ENCODE results near the gene RAB11FIP4.

Gene RAB11FIP4

GRCh38 chr17:31488264-31488981 is 96.9 kb downstream of the RAB11FIP4 start:
- no peak for FAIRE-seq

GRCh38 chr17:31488982-31489294 is 97.5 kb downstream of the RAB11FIP4 start:
- no peak for FAIRE-seq

GRCh38 chr17:31489295-31490018 is 98.0 kb downstream of the RAB11FIP4 start:
- no peak for FAIRE-seq

GRCh38 chr17:31490019-31490650 is 98.7 kb downstream of the RAB11FIP4 start:
- FAIRE-seq: no peak

GRCh38 chr17:31490671-31491375 is 99.3 kb downstream of the RAB11FIP4 start:
- FAIRE-seq: no peak

GRCh38 chr17:31491376-31492131 is 100.1 kb downstream of the RAB11FIP4 start:
- no peak for FAIRE-seq

GRCh38 chr17:31492206-31492605 is 100.7 kb downstream of the RAB11FIP4 start:
- FAIRE-seq: no peak

GRCh38 chr17:31492880-31493655 is 101.6 kb downstream of the RAB11FIP4 start:
- no peak for FAIRE-seq

- FAIRE-seq: no peak
Observed at GRCh38 chr17:31493656-31494155, 102.2 kb downstream of the RAB11FIP4 start.

- no peak for FAIRE-seq
Observed at GRCh38 chr17:31494259-31495021, 103.0 kb downstream of the RAB11FIP4 start.

- FAIRE-seq: no peak
Observed at GRCh38 chr17:31495022-31495885, 103.8 kb downstream of the RAB11FIP4 start.

GRCh38 chr17:31496097-31496496 is 104.6 kb downstream of the RAB11FIP4 start:
- FAIRE-seq: no peak

- no peak for FAIRE-seq
Observed at GRCh38 chr17:31496601-31497000, 105.1 kb downstream of the RAB11FIP4 start.

- no peak for FAIRE-seq
Observed at GRCh38 chr17:31497431-31497830, 106.0 kb downstream of the RAB11FIP4 start.

GRCh38 chr17:31497994-31498826 is 106.7 kb downstream of the RAB11FIP4 start:
- no peak for FAIRE-seq

- FAIRE-seq: no peak
Observed at GRCh38 chr17:31499771-31500554, 108.5 kb downstream of the RAB11FIP4 start.

GRCh38 chr17:31506517-31506916 is 115.0 kb downstream of the RAB11FIP4 start:
- FAIRE-seq: no peak

Data from endometrium (tissue), 2 donors.